ENCODE measurements around the gene TBX10. TPM values are rescaled to one million over a fixed set of nuclear protein-coding genes. Genes with fewer than 3 reads are reported as not detected.
"Not testable (repeated sequence)": the region's sequence is repeated elsewhere in the genome, so short reads cannot be mapped to it uniquely, and the experiment has no call there.

Gene TBX10
- total RNA-seq, 1 experiment from 2014 or later = not detected

DNA sequence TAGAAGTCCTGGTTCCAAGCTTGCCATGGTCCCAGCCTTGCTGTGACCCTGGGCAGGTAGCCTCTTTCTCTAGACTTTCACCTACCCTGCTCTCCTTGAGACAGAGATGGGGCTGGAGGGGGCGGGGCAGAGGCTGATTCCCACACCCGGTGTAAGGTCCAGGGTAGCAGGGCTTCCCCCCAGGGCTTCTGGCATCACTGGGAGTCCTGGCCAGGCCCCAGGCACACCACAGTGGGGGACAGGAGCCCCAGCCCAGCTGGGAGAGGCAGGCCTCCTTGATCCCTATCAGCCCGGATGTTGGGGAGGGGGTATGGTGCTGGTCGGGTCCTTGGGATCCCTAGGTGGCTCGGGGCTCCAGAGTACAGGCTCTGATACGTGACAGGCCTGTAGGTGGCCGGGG is 8.2 kb downstream of the TBX10 start:
- no peak for DNase-seq (ENCODE audit: low read depth)

DNA sequence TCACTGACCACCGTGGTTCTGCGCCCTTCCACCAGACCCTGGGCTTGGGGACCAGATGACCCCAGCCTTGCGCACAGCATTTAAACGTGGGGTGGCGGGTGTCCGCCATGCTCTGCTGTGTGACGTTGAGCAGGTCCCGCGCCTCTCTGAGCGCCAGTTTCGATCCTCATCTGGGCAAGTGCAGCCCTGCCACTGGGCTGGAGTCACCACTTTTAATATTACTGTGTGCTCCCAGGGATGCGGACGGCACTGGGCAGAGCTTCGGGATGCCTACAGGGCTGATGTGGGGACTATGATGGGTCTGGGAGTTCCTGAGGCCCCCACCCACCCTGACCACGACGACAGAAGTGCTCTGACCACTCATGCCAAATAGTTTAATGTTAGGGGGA is 8.6 kb downstream of the TBX10 start:
- no peak for DNase-seq (ENCODE audit: low read depth)

DNA sequence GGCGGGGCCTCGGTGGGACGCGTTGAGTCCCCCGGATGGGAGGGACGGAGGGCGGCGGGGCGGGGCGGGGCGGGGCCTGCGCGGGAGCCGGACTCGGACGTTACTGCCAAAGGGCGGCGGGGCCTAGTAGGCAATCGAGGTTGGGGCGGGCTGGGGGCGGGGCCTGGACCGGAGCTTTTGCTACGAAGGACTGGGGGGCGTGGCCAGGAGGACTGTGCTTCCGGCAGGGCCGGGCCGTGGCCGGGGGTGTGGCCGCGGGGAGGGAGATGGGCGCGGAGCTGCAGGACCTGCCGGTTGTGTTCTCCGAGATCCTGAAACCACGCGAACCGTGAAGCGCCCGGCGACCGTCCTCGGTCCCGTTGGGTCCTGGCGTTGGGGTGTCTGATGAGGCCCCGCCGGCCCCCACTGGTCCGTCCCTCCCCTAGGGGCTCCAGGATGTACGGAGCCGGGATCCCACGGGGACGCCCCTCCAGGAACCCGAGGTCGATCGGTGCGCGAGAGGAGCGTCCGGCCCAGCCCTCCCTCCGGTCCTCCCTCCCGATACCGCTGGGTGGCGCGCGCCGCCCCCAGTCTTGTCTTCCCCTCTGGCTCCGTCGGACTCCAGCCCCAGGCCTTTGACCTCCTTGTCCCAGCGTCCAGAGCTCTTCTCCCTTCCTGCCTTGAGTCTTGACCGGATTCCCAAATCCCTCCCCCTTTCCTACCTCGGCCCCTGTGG is 9.2 kb downstream of the TBX10 start:
- DNase-seq (ENCODE audit: low read depth) = peak; percentile 95

DNA sequence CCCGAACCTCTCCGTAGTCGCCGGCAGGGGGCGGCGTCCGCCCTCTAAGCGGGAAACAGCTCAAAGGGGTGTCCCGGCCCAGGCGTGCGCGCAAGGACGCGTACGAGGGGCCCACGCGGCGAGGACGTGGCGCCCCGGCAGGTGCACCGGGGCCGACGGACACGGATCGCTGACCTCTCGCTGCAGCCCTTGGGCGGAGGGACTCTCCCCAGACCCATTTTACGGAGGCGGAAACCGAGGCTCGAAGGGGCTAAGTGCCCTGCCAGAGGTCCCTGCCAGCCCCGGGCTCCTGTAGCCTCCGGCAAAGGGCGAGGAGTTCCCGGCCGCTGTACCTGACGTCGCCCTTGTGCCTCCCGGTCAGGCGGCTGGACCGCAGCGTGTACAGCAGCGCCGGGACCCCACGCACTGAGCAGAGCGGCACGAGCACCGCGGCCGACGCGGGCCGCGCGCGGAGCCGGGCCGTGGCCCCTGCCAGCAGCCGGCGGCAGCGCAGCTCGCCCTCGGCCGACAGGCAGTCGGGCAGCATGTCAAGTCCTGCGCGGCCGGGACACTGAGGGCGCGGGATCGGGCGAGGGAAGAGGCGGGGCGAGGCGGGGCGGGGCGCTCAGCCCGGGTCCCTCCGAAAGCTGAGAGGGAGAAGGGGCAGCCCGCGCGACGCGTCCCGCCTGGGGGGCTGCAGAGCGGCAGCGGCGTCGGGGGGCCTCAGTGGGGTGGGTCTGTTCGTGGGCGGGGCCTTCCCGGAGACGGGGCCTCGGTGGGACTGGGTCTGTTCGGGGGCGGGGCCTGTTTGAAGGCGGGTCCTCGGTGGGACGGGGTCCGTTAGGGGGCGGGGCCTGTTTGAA is 10.0 kb downstream of the TBX10 start, which contains the start of gene NUDT8:
Gene NUDT8 (minus strand): TSS at position 552 of the 842 bp plus-strand sequence. CDS start 26 bp downstream, at position 526.
- peak; percentile 74 for DNase-seq (ENCODE audit: low read depth)

DNA sequence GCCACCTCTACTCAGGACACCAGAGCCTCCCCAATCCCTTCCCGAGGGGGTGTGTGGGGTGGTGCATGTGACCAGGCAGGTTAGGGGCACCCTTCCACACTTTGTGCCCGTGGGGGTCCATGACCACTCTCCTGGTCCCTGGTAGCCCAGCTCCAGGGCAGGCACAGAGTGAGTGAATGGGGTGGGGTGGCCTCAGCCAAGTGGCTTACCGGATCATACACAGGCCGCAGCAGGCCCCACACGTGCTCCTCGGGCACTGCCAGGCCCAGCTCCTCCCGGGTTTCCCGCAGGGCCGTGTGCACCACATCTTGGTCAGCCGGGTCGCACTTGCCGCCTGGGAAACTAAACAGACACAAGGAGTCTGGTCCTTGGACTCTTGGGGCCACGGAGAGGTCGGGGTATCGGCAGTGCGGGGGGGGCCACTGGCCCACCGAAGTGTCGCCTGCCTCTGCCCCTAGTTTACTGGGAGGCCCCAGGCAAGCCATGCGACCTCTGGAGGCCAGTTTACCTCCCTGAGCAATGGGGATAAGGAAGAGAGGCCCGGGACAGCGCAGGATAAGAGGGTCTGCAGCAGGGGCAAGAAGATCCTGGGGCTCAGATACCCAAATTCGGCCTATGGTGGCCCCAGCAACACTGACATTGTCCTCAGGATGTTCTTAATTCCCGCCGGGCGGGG is 10.7 kb downstream of the TBX10 start:
- no peak for DNase-seq (ENCODE audit: low read depth)

DNA sequence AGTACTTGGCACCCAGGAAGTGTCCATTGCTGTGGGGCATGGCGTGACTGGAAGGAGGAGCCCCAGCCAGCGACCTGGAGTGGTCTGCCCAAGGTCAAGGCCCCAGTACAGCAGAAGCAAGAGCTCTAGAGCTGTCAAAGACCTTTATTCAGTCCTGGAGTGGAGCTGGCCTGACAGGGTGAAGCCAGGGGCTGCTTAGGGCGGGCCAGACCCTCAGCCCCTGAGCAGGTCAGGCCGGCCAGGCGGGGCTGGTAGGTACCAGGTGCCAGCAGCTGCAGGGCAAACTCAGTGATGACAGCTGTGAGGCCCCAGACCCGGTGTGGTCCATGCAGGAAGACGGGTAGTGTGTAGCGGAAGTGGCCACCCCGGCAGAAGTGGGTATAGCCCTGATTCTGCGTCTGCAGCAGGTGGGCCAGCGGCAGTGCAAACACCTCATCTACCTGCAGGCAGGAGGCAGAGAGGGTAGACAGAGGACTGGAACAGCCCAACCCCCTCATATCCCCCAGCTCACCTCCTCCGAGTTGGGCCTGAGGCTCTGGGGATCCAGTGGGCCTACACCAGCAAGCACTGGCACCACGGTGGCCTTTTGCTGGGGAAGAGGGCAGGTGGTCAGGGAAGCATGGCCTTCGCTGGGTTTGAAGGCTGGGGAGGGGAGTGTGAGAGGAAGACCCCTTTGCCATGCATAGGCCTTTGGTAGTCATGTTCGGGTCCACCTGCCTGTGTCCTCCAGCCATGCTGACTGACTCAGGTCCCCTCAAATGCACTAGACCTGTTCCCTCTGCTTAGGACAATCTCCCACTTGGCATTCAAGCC is 11.5 kb downstream of the TBX10 start:
- DNase-seq (ENCODE audit: low read depth) = no peak

DNA sequence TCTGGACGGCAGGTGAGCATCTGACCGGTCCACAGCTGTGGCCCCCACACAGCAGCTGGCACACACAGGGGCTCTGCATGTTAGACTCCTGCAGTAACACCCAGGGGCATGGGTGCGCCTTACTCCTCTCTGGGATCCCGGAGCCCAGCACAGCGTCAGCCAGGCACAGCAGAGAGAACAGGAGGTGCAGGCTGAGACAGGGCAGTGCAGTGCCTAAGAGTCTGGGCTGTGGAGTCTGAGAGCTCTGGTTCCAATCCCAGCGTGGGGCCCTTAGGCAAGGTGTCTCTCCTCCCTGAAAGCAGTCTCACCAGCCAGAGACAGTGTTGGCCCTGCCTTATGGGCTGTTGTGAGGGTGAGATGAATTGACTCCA is 12.1 kb downstream of the TBX10 start:
- DNase-seq (ENCODE audit: low read depth) = no peak

DNA sequence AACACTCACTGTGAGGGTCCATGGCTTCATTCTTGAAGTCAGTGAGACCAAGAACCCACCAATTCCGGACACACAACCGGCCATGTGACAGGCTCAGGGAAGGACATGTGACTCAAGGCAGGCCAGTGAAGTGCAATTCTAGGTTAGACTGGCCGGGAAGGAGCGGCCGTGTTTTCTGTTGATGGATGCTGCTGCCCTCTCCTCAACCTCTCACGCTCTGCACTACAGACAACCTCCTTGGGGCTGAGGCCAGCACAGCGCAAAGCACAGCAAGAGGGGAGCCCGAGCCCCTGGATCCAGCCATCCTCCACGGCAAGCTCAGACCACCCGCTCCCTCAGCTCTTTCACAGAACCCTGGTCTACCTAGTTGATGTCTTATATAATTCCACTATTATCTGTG is 12.6 kb downstream of the TBX10 start:
- no peak for DNase-seq (ENCODE audit: low read depth)

DNA sequence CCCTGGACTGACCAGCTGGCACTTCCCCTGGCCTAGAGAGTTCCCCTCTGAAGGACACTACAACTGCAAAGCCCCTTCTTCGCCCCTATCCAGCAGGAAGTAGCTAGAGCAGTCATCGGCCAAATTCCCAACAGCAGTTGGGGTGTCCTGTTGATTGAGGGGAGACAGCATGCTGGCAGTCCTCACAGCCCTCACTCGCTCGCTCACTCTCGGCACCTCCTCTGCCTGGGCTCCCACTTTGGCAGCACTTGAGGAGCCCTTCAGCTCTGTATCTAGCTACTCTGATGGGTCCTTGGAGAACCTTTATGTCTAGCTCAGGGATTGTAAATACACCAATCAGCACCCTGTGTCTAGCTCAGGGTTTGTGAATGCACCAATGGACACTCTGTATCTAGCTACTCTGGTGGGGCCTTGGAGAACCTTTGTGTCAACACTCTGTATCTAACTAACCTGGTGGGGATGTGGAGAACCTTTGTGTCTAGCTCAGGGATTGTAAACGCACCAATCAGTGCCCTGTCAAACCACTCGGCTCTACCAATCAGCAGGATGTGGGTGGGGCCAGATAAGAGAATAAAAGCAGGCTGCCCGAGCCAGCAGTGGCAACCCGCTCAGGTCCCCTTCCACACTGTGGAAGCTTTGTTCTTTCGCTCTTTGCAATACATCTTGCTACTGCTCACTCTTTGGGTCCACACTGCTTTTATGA is 13.3 kb downstream of the TBX10 start:
- DNase-seq (ENCODE audit: low read depth) = not testable (repeated sequence)

DNA sequence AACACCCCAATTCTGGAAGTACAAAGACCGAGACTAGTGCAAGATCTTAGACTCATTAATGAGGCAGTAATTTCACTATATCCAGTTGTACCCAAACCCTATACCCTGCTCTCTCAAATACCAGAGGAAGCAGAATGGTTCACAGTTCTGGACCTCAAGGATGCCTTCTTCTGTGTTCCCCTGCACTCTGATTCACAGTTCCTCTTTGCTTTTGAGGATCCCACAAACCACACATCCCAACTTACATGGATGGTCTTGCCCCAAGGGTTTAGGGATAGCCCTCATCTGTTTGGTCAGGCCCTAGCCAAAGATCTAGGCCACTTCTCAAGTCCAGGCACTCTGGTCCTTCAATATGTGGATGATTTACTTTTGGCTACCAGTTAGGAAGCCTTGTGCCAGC is 15.8 kb downstream of the TBX10 start:
- DNase-seq (ENCODE audit: low read depth) = not testable (repeated sequence)

DNA sequence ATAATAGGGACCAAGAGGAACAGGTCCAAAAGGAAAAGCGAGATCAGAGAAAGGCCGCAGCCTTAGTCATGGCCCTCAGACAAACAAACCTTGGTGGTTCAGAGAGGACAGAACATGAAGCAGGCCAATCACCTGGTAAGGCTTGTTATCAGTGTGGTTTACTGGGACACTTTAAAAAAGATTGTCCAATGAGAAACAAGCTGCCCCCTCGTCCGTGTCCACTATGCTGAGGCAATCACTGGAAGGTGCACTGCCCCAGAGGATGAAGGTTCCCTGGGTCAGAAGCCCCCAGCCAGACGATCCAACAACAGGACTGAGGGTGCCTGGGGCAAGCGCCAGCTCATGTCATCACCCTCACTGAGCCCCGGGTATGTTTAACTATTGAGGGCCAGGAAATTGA is 16.7 kb downstream of the TBX10 start:
- DNase-seq (ENCODE audit: low read depth) = not testable (repeated sequence)

DNA sequence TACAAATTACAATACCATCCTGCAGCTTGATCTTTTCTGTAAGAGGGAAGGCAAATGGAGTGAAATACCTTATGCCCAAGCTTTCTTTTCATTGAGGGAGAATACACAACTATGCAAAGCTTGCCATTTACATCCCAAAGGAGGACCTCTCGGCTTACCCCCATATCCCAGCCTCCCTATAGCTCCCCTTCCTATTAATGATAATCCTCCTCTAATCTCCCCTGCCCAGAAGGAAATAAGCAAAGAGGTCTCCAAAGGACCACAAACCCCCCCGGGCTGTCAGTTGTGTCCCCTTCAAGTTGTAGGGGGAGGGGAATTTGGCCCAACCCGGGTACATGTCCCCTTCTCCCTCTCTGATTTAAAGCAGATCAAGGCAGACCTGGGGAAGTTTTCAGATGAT is 17.6 kb downstream of the TBX10 start:
- not testable (repeated sequence) for DNase-seq (ENCODE audit: low read depth)

DNA sequence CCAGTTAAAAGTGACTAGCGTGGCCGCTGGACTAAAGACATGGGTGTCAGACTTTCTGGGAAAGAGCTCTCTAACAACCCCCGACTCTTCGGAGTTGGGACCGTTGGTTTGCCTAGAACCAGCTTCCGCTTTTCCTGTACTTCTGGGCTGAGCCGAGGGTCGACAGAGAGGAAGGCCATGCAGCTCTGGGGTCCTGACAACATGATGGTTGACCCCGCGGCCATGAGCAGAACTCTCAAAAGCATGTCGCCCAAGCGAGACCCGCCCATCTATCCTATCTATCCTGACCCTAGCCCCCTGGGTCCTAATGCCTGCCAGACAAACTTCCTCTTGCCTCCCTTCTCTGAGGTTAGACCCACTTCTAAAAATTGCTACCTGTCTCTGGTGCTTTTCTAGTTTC is 18.9 kb downstream of the TBX10 start:
- DNase-seq (ENCODE audit: low read depth) = not testable (repeated sequence)

DNA sequence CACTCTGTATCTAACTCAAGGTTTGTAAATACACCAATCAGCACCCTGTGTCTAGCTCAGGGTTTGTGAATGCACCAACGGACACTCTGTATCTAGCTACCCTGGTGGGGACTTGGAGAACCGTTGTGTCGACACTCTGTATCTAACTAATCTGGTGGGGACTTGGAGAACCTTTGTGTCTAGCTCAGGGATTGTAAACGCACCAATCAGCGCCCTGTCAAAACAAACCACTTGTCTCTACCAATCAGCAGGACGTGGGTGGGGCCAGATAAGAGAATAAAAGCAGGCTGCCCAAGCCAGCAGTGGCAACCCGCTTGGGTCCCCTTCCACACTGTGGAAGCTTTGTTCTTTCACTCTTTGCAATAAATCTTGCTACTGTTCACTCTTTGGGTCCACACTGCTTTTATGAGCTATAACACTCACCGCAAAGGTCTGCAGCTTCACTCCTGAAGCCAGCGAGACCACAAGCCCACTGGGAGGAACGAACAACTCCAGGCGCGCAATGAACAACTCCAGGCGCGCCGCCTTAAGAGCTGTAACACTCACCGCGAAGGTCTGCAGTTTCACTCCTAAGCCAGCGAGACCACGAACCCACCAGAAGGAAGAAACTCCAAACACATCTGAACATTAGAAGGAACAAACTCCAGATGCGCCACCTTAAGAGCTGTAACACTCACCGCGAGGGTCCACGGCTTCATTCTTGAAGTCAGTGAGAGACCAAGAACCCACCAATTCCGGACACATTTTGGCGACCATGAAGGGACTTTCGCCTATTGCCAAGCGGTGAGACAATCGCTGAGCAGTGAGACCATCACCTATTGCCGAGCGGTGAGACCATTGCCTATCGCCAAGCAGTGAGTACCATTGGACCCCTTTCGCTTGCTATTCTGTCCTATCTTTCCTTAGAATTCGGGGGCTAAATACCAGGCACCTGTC is 19.6 kb downstream of the TBX10 start:
- DNase-seq (ENCODE audit: low read depth) = not testable (repeated sequence)

DNA sequence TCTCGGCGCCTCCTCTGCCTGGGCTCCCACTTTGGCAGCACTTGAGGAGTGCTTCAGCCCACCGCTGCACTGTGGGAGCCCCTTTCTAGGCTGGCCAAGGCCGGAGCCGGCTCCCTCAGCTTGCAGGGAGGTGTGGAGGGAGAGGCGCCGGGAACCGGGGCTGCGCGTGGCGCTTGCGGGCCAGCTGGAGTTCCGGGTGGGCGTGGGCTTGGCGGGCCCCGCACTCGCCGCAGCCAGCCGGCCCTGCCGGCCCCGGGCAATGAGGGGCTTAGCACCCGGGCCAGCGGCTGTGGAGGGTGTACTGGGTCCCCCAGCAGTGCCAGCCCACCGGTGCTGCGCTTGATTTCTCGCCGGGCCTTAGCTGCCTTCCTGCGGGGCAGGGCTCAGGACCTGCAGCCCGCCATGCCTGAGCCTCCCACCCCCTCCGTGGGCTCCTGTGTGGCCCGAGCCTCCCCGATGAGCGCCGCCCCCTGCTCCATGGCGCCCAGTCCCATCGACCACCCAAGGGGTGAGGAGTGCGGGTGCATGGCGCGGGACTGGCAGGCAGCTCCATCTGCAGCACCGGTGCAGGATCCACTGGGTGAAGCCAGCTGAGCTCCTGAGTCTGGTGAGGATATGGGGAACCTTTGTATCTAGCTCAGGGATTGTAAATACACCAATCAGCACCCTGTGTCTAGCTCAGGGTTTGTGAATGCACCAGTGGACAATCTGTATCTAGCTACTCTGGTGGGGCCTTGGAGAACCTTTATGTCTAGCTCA is 20.5 kb downstream of the TBX10 start:
- DNase-seq (ENCODE audit: low read depth) = not testable (repeated sequence)

DNA sequence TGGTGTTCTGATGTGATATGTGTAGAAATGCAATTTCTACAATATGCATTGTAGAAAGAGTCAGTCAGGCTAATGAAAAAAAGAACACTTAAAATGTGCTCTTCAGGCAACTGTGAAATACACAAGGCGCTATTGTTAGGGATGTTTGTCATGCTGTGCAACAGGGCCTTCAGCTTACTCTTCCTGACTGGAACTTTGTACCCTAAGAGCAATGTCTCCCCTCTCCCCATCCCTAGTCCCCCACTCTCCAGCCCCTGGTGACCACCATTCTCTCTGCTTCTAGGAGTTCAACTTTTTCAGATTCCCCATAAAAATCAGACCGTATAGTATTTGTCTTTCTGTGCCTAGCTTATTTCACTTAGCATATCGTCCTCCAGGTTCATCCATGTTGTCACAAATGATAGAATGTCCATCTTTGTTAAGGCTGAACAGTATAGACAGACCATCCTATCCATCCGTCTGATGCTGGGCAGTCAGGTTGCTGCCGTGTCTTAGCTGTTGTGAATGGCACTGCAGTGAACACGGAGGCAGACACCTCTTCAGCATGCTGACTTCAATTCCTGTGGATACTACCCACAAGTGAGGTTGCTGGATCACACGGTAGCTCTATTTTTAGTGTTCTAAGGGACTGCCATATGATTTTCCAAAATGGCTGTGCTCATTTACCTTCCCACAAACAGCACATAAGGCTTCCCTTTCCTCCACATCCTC is 22.2 kb downstream of the TBX10 start:
- no peak for DNase-seq (ENCODE audit: low read depth)

DNA sequence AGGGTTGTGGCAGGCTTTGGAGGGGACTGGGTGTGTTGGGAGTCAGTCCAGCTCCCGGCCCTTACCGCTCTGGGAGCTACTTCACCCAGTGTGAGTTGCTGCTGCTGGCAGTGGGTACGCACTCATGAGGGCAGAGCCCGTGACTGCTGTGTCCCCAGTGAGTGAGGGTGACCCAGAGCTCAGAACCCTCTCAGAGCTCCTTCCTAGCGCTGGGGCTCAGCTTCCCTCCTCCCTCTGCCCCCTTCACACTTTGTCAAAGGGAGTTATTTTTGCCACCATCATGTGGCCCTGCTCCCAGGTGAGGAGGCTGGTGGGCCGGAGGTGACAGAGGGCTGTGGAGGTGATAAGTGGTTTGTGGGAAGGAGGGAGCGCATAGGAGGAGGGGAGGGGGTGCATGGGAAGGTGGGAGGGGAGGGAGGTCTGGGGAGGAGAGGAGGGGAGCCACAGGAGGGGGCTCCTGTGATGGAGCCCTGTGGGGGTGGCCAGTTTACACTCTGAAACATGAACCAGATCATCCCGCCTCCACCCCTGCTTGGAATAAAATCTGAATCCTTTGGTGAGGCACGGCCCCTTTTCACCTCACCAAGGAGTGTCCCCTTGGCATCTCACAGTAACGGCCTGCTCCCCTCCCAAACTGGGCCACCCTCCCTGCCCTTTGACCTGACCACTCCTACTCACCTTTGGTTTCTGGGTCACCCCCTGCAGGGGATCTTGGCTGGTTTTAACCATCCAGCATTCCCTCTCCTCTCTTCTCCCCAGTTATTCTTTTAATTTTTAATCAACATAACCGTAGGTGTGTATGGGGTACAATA is 22.9 kb downstream of the TBX10 start:
- DNase-seq (ENCODE audit: low read depth) = no peak
